Naive thymus-derived CD8-positive, alpha-beta T cell (primary cell): ENCODE results near the gene USP17L15. TPM values are rescaled to one million over a fixed set of nuclear protein-coding genes. Genes with fewer than 3 reads are reported as not detected.
"Not testable (repeated sequence)": the region's sequence is repeated elsewhere in the genome, so short reads cannot be mapped to it uniquely, and the experiment has no call there.

Experiments
- ATAC-seq, 2 donors: fragments of 150-1000 bp; cut with Tn5 transposase in 1 of 2; sonication (Bioruptor Pico), chemical (Tn5 transposase) in 1 of 2; 1 replicate in 1 of 2; 2 replicates in 1 of 2; pipeline ENCODE4 v1.10.0; 2021; ENCODE audit warnings: mild to moderate bottlenecking in 2 of 2, moderate library complexity in 2 of 2
- POLR2A ChIA-PET: fragments of 350-600 bp; sonication (Branson Sonifier 250); formaldehyde crosslinking; loops from one replicate; lab custom pipeline; 2021; ENCODE audit warnings: antibody characterized with exemption; lab: Charles Lee
- DNase-seq, 10 donors: peaks; one replicate each; pipeline versions ENCODE4 v3.0.0 to v3.0.0-alpha.2; 2020 to 2022
- H3K27ac Mint-ChIP-seq, 10 donors: one replicate each; pipeline ENCODE4 v1.8.0; 2020 to 2022; ENCODE audit warnings: mild to moderate bottlenecking in 10 of 10, mixed read lengths in 10 of 10, moderate library complexity in 4 of 10, inconsistent platforms in 1 of 10
- H3K27me3 Mint-ChIP-seq, 5 donors: one replicate each; pipeline ENCODE4 v1.8.0; 2021 to 2022; ENCODE audit warnings: mixed read lengths in 5 of 5
- H3K36me3 Mint-ChIP-seq, 3 donors: one replicate each; pipeline ENCODE4 v1.8.0; 2020 to 2022; ENCODE audit warnings: mixed read lengths in 3 of 3, mild to moderate bottlenecking in 2 of 3, inconsistent platforms in 1 of 3
- H3K4me1 Mint-ChIP-seq, 4 donors: one replicate each; pipeline ENCODE4 v1.8.0; 2021 to 2022; ENCODE audit warnings: mixed read lengths in 4 of 4
- H3K4me3 Mint-ChIP-seq, 10 donors: one replicate each; pipeline ENCODE4 v1.8.0; 2020 to 2022; ENCODE audit warnings: mild to moderate bottlenecking in 10 of 10, mixed read lengths in 10 of 10, moderate library complexity in 6 of 10, inconsistent platforms in 1 of 10
- H3K9me3 Mint-ChIP-seq, 9 donors: one replicate each; pipeline ENCODE4 v1.8.0; 2020 to 2022; ENCODE audit warnings: mixed read lengths in 9 of 9, mild to moderate bottlenecking in 3 of 9, inconsistent platforms in 1 of 9, moderate library complexity in 1 of 9
- polyA plus RNA-seq, 3 donors: library from polyadenylated mRNA; unstranded; fragments of 300-500 nt; fragmentation: Illumina TruSeq; gene quantifications; one replicate each; pipeline ENCODE4 v1.2.3, GENCODE V29; 2021
- total RNA-seq, 8 experiments: library from RNA in 2 of 8; stranded (reverse) in 2 of 8; gene quantifications; one replicate each; pipeline ENCODE4 v1.2.3 and lab custom pipeline; 2021 to 2026

The USP17L15 gene
- total and polyA plus RNA-seq, 5 experiments from 2014 or later = not detected

DNA sequence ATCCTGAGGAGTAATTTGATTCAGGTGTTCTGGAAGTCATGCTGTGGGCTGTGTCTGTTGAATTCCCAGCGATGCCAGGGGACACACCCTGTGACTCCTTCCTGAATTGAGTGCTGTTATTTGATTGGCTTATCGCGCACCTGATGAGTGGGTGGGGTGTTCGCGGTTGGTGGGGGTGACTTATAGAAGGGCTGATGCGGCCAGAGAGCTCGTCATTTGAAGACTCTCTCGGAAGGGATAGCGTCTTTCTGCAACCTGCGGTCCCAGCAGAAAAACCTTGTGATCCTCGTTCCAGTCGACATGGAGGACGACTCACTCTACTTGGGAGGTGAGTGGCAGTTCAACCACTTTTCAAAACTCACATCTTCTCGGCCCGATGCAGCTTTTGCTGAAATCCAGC lies 33.1 kb downstream of the USP17L15 start, which contains the start of gene USP17L22:
Gene USP17L22, plus strand, starts transcription at position 301 of the 400 bp plus-strand sequence. Its CDS starts 0 bp downstream, at position 301.
- POLR2A ChIA-PET, DNase-seq, H3K27ac Mint-ChIP-seq, H3K9me3 Mint-ChIP-seq, H3K36me3 Mint-ChIP-seq, H3K27me3 Mint-ChIP-seq, H3K4me3 Mint-ChIP-seq, H3K4me1 Mint-ChIP-seq, ATAC-seq: not testable (repeated sequence)

DNA sequence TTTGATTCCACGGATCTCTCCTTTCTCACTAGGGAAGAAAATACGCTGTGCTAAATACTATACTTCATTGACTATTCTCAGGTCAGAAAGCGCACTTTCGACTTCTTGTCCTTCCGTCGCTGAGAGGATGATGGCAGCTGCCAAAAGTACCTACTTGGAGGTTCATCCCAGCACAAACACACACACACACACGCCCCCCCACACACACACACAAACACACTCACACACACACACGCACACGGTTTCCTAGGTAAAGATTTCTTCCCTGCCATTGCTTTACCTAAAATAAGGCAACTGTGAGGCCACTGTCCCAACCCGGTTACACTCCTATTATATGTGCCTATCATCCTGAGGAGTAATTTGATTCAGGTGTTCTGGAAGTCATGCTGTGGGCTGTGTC lies 37.5 kb downstream of the USP17L15 start:
- ATAC-seq, H3K4me1 Mint-ChIP-seq, H3K9me3 Mint-ChIP-seq, H3K4me3 Mint-ChIP-seq, H3K27ac Mint-ChIP-seq, H3K27me3 Mint-ChIP-seq, POLR2A ChIA-PET, H3K36me3 Mint-ChIP-seq: not testable (repeated sequence)
- DNase-seq = peak in 6 of 10 donors; percentile 0 to 70 (median 15)

Other genes with a start within 250 kb of the USP17L15 start
- gene FAM90A26, start 64.0 kb upstream of the USP17L15 start, total RNA-seq = not detected
- gene FAM90A26, start 64.0 kb upstream of the USP17L15 start, polyA plus RNA-seq = not detected
- not detected for gene USP17L10, start 23.7 kb upstream of the USP17L15 start, total RNA-seq
- gene USP17L10, start 23.7 kb upstream of the USP17L15 start, polyA plus RNA-seq = not detected
- gene USP17L11, start 19.0 kb upstream of the USP17L15 start, total RNA-seq = not detected
- not detected for gene USP17L11, start 19.0 kb upstream of the USP17L15 start, polyA plus RNA-seq
- gene USP17L12, start 14.2 kb upstream of the USP17L15 start, total RNA-seq = not detected
- not detected for gene USP17L12, start 14.2 kb upstream of the USP17L15 start, polyA plus RNA-seq
- gene USP17L13, start 9.5 kb upstream of the USP17L15 start, total RNA-seq = not detected
- gene USP17L13, start 9.5 kb upstream of the USP17L15 start, polyA plus RNA-seq = not detected
- not detected for gene USP17L17, start 9.5 kb downstream of the USP17L15 start, total RNA-seq
- gene USP17L17, start 9.5 kb downstream of the USP17L15 start, polyA plus RNA-seq = not detected
- gene USP17L18, start 14.2 kb downstream of the USP17L15 start, total RNA-seq = not detected
- not detected for gene USP17L18, start 14.2 kb downstream of the USP17L15 start, polyA plus RNA-seq
- not detected for gene USP17L19, start 19.0 kb downstream of the USP17L15 start, total RNA-seq
- gene USP17L19, start 19.0 kb downstream of the USP17L15 start, polyA plus RNA-seq = not detected
- not detected for gene USP17L20, start 23.7 kb downstream of the USP17L15 start, total RNA-seq
- not detected for gene USP17L20, start 23.7 kb downstream of the USP17L15 start, polyA plus RNA-seq
- gene USP17L21, start 28.5 kb downstream of the USP17L15 start, total RNA-seq = not detected
- not detected for gene USP17L21, start 28.5 kb downstream of the USP17L15 start, polyA plus RNA-seq
- gene USP17L22, start 33.2 kb downstream of the USP17L15 start, total RNA-seq = not detected
- not detected for gene USP17L22, start 33.2 kb downstream of the USP17L15 start, polyA plus RNA-seq
- not detected for gene USP17L24, start 90.8 kb downstream of the USP17L15 start, total RNA-seq
- gene USP17L24, start 90.8 kb downstream of the USP17L15 start, polyA plus RNA-seq = not detected
- gene USP17L25, start 95.5 kb downstream of the USP17L15 start, total RNA-seq = not detected
- not detected for gene USP17L25, start 95.5 kb downstream of the USP17L15 start, polyA plus RNA-seq
- not detected for gene USP17L26, start 100.3 kb downstream of the USP17L15 start, total RNA-seq
- not detected for gene USP17L26, start 100.3 kb downstream of the USP17L15 start, polyA plus RNA-seq
- gene USP17L5, start 105.0 kb downstream of the USP17L15 start, total RNA-seq = not detected
- not detected for gene USP17L5, start 105.0 kb downstream of the USP17L15 start, polyA plus RNA-seq
- not detected for gene USP17L27, start 109.8 kb downstream of the USP17L15 start, total RNA-seq
- not detected for gene USP17L27, start 109.8 kb downstream of the USP17L15 start, polyA plus RNA-seq
- not detected for gene USP17L28, start 114.5 kb downstream of the USP17L15 start, total RNA-seq
- gene USP17L28, start 114.5 kb downstream of the USP17L15 start, polyA plus RNA-seq = not detected
- gene USP17L29, start 119.3 kb downstream of the USP17L15 start, total RNA-seq = not detected
- gene USP17L29, start 119.3 kb downstream of the USP17L15 start, polyA plus RNA-seq = not detected
- gene USP17L30, start 128.7 kb downstream of the USP17L15 start, total RNA-seq = not detected
- not detected for gene USP17L30, start 128.7 kb downstream of the USP17L15 start, polyA plus RNA-seq
- not detected for gene DEFB131A, start 210.0 kb downstream of the USP17L15 start, total RNA-seq
- gene DEFB131A, start 210.0 kb downstream of the USP17L15 start, polyA plus RNA-seq = not detected